Measurements from ENCODE around the gene TRIM29.
A peak's percentile ranks its signal among the peaks of the same experiment; 100 is the strongest.

TRIM29 gene

GRCh38 chr11:120121336-120121735, 16.6 kb downstream of the TRIM29 start:
- no peak for DNase-seq

GRCh38 chr11:120120805-120121335, 17.0 kb downstream of the TRIM29 start:
- DNase-seq: no peak

- DNase-seq: no peak
Observed at GRCh38 chr11:120119121-120119520, 18.8 kb downstream of the TRIM29 start.

GRCh38 chr11:120117991-120118390, 19.9 kb downstream of the TRIM29 start:
- DNase-seq: no peak

GRCh38 chr11:120116966-120117365, 20.9 kb downstream of the TRIM29 start:
- DNase-seq: no peak

GRCh38 chr11:120115272-120116000, 22.5 kb downstream of the TRIM29 start:
- DNase-seq: no peak

- no peak for DNase-seq
Observed at GRCh38 chr11:120112174-120112796, 25.6 kb downstream of the TRIM29 start.

- DNase-seq: no peak
Observed at GRCh38 chr11:120109531-120109930, 28.4 kb downstream of the TRIM29 start.

- no peak for DNase-seq
Observed at GRCh38 chr11:120108785-120109168, 29.1 kb downstream of the TRIM29 start.

GRCh38 chr11:120108154-120108784, 29.6 kb downstream of the TRIM29 start:
- DNase-seq: peak; percentile 35

GRCh38 chr11:120107692-120108091, 30.2 kb downstream of the TRIM29 start:
- no peak for DNase-seq

GRCh38 chr11:120106354-120107150, 31.4 kb downstream of the TRIM29 start:
- no peak for DNase-seq

- no peak for DNase-seq
Observed at GRCh38 chr11:120105576-120105975, 32.3 kb downstream of the TRIM29 start.

GRCh38 chr11:120104041-120104565, 33.8 kb downstream of the TRIM29 start:
- no peak for DNase-seq

- DNase-seq: no peak
Observed at GRCh38 chr11:120102864-120103122, 35.1 kb downstream of the TRIM29 start.

- DNase-seq: no peak
Observed at GRCh38 chr11:120102050-120102863, 35.7 kb downstream of the TRIM29 start.

- DNase-seq: no peak
Observed at GRCh38 chr11:120098503-120099020, 39.4 kb downstream of the TRIM29 start.

GRCh38 chr11:120097721-120098385, 40.1 kb downstream of the TRIM29 start:
- DNase-seq: no peak

- DNase-seq: no peak
Observed at GRCh38 chr11:120096369-120097191, 41.3 kb downstream of the TRIM29 start.

- no peak for DNase-seq
Observed at GRCh38 chr11:120095516-120095915, 42.4 kb downstream of the TRIM29 start.

Data from CD4-positive, alpha-beta T cell treated with Interleukin-21 for 1 hour (primary cell).